Neural cell (in vitro differentiated cells): Measurements from ENCODE around the gene SNAPIN. TPM values are rescaled to one million over a fixed set of nuclear protein-coding genes. Genes with fewer than 3 reads are reported as not detected.
"Not testable (repeated sequence)": the region's sequence is repeated elsewhere in the genome, so short reads cannot be mapped to it uniquely, and the experiment has no call there.

Experiments
- H2AFZ ChIP-seq: fragments of 200-600, 300-800 bp; sonication (generic), shearing (Covaris generic); 2 replicates; pipeline ENCODE4 v1.6.0; 2014; ENCODE audit warnings: low read depth, mild to moderate bottlenecking, antibody characterized with exemption, low read length, moderate library complexity
- H3F3A ChIP-seq: fragments of 200-600 bp; shearing (Covaris generic); 2 replicates; pipeline ENCODE4 v1.6.1; 2016; ENCODE audit warnings: mild to moderate bottlenecking, moderate library complexity, mixed read lengths, antibody characterized with exemption, low read length; ENCODE audit not compliant: insufficient read depth, poor library complexity, severe bottlenecking
- H3K27ac ChIP-seq: fragments of 200-600, 300-800 bp; sonication (generic), shearing (Covaris generic); 2 replicates; pipeline ENCODE4 v1.5.1; 2014; ENCODE audit warnings: mild to moderate bottlenecking, low read length, moderate library complexity
- H3K27me3 ChIP-seq: fragments of 300-800, 200-600 bp; sonication (generic), shearing (Covaris generic); 2 replicates; pipeline ENCODE4 v1.6.0; 2014; ENCODE audit warnings: mild to moderate bottlenecking, low read depth, low read length, moderate library complexity; ENCODE audit not compliant: insufficient read depth
- H3K36me3 ChIP-seq: fragments of 300-800, 200-600 bp; sonication (generic), shearing (Covaris generic); 2 replicates; pipeline ENCODE4 v1.5.1; 2014; ENCODE audit warnings: mild to moderate bottlenecking, antibody characterized with exemption, low read length, moderate library complexity; ENCODE audit not compliant: insufficient read depth
- H3K4me2 ChIP-seq: fragments of 300-800, 200-600 bp; sonication (generic), shearing (Covaris generic); 2 replicates; pipeline ENCODE4 v1.6.0; 2014; ENCODE audit warnings: mild to moderate bottlenecking, low read length
- H3K4me3 ChIP-seq: fragments of 300-800, 200-600 bp; sonication (generic), shearing (Covaris generic); 2 replicates; pipeline ENCODE4 v1.5.1; 2014; ENCODE audit warnings: mild to moderate bottlenecking, low read length, moderate library complexity
- H3K79me2 ChIP-seq: fragments of 200-600 bp; shearing (Covaris generic); replicated peaks from 2 replicates; pipeline ENCODE4 v1.6.0; 2014; ENCODE audit warnings: mild to moderate bottlenecking, low read length, moderate library complexity; ENCODE audit not compliant: insufficient read depth
- H3K9ac ChIP-seq: fragments of 300-800, 200-600 bp; sonication (generic), shearing (Covaris generic); 2 replicates; pipeline ENCODE4 v1.6.1; 2016; ENCODE audit warnings: mild to moderate bottlenecking, low read length, mixed read lengths
- H3K9me2 ChIP-seq: fragments of 200-600 bp; shearing (Covaris generic); 2 replicates; pipeline ENCODE4 v1.6.1; 2016; ENCODE audit warnings: mild to moderate bottlenecking, low read length, mixed read lengths; ENCODE audit not compliant: insufficient read depth
- H3K9me3 ChIP-seq: fragments of 200-600, 300-800 bp; sonication (generic), shearing (Covaris generic); 2 replicates; pipeline ENCODE4 v1.6.1; 2016; ENCODE audit warnings: mild to moderate bottlenecking, mixed run types, low read length, moderate library complexity, mixed read lengths
- H4K20me1 ChIP-seq: fragments of 200-600 bp; shearing (Covaris generic); 2 replicates; pipeline ENCODE4 v1.6.1; 2016; ENCODE audit warnings: mild to moderate bottlenecking, mixed run types; ENCODE audit not compliant: insufficient read depth
- EP300 ChIP-seq: fragments of 450-650 bp; conservative IDR thresholded peaks from 2 replicates; pipeline ENCODE4 v1.6.1; 2014; ENCODE audit warnings: antibody characterized with exemption, mild to moderate bottlenecking, moderate library complexity; ENCODE audit not compliant: poor library complexity, severe bottlenecking
- EZH2 ChIP-seq: fragments of 200-600, 300-800 bp; shearing (Covaris generic), sonication (generic); IDR thresholded peaks from 2 replicates; pipeline ENCODE4 v1.6.1; 2014; ENCODE audit warnings: antibody characterized with exemption, low read length, borderline replicate concordance, mild to moderate bottlenecking; ENCODE audit not compliant: insufficient read depth, poor library complexity, severe bottlenecking
- MXI1 ChIP-seq: fragments of 450-650 bp; conservative IDR thresholded peaks from 2 replicates; pipeline ENCODE4 v1.6.1; 2014; ENCODE audit warnings: antibody characterized with exemption, mild to moderate bottlenecking; ENCODE audit not compliant: poor library complexity, severe bottlenecking
- POLR2AphosphoS5 ChIP-seq: IDR thresholded peaks from 2 replicates; pipeline ENCODE4 v1.6.1; 2012
- RAD21 ChIP-seq: fragments of 450-650 bp; conservative IDR thresholded peaks from 2 replicates; pipeline ENCODE4 v1.6.1; 2014; ENCODE audit warnings: antibody characterized with exemption, mild to moderate bottlenecking, moderate library complexity
- SMC3 ChIP-seq: fragments of 450-650 bp; conservative IDR thresholded peaks from 2 replicates; pipeline ENCODE4 v1.6.1; 2014; ENCODE audit warnings: antibody characterized with exemption, mild to moderate bottlenecking, moderate library complexity; ENCODE audit not compliant: poor library complexity
- TAF1 ChIP-seq: IDR thresholded peaks from 2 replicates; pipeline ENCODE4 v1.6.1; 2012; ENCODE audit warnings: low read depth
- polyA plus RNA-seq: library from polyadenylated mRNA; depleted of rRNA; stranded (reverse); fragments of >200 nt; gene quantifications from 2 replicates; pipeline ENCODE4 v1.2.3, GENCODE V29; 2014
- TF ChIP-seq, protein P1 (sequence below): fragments of 450-650 bp; IDR thresholded peaks from 2 replicates; pipeline ENCODE4 v1.5.1; 2014; ENCODE audit warnings: antibody characterized with exemption, mild to moderate bottlenecking, moderate library complexity; ENCODE audit not compliant: poor library complexity, severe bottlenecking
- TF ChIP-seq, protein P2 (sequence below): IDR thresholded peaks from 2 replicates; pipeline ENCODE4 v1.6.1; 2012; ENCODE audit warnings: borderline replicate concordance

Gene SNAPIN
- polyA plus RNA-seq, 1 donor from 2014 or later = 100.0 TPM

- no peaks in the 10 kb centered on the region for H4K20me1 ChIP-seq
- H3K9me2 ChIP-seq = no peaks in the 10 kb centered on the region
- H3K36me3 ChIP-seq = peaks cover 10% of the 10 kb centered on the region
- no peak overlapping the region for H3K9ac ChIP-seq
- no peak overlapping the region for H3K27ac ChIP-seq
- H3K9me3 ChIP-seq = no peaks in the 10 kb centered on the region
- no peak overlapping the region for H2AFZ ChIP-seq
- H3F3A ChIP-seq = peaks cover 3% of the 10 kb centered on the region
- peaks cover 19% of the 10 kb centered on the region for H3K79me2 ChIP-seq
- no peak overlapping the region for H3K4me2 ChIP-seq
- TF ChIP-seq MXI1 = no peak
- TF ChIP-seq, protein P1, sequence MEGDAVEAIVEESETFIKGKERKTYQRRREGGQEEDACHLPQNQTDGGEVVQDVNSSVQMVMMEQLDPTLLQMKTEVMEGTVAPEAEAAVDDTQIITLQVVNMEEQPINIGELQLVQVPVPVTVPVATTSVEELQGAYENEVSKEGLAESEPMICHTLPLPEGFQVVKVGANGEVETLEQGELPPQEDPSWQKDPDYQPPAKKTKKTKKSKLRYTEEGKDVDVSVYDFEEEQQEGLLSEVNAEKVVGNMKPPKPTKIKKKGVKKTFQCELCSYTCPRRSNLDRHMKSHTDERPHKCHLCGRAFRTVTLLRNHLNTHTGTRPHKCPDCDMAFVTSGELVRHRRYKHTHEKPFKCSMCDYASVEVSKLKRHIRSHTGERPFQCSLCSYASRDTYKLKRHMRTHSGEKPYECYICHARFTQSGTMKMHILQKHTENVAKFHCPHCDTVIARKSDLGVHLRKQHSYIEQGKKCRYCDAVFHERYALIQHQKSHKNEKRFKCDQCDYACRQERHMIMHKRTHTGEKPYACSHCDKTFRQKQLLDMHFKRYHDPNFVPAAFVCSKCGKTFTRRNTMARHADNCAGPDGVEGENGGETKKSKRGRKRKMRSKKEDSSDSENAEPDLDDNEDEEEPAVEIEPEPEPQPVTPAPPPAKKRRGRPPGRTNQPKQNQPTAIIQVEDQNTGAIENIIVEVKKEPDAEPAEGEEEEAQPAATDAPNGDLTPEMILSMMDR = no peak
- no peak for TF ChIP-seq POLR2AphosphoS5
- TF ChIP-seq SMC3 = no peak
- no peak for TF ChIP-seq TAF1
- no peak for TF ChIP-seq RAD21
- H3K27me3 ChIP-seq = no peaks in the 10 kb centered on the region
- H3K4me3 ChIP-seq = no peak overlapping the region
Observed at GRCh38 chr1:153663211-153663610, 4.7 kb downstream of the SNAPIN start.

DNA sequence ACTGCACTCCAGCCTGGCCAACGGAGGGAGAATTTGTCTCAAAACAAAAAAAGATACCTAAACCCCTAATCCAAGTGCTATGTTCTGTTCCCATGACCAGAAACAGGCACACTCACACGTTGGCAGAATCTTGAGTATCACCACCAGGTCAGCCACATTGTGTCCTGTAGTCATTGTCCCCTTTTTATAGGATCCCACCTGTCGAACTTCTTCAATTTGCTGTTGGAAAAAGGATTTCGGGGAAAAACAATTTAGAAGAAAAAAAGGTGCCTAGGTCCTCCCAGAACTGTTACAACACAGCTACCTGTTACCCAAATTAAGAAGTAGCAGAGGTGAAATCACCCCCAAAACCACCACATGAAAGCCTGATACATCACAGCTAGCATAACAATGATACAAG lies 8.9 kb downstream of the SNAPIN start:
- no peaks in the 10 kb centered on the region for H4K20me1 ChIP-seq
- H3K27me3 ChIP-seq = no peaks in the 10 kb centered on the region

GRCh38 chr1:153668672-153669071 lies 10.2 kb downstream of the SNAPIN start:
- H2AFZ ChIP-seq, H3K9ac ChIP-seq, H3K9me3 ChIP-seq, H3K4me2 ChIP-seq, H3F3A ChIP-seq, H3K9me2 ChIP-seq, H3K27ac ChIP-seq, H3K27me3 ChIP-seq, H4K20me1 ChIP-seq: not testable (repeated sequence)
- Histone ChIP-seq H3K36me3 (peaks cover 20% of the 10 kb centered on the region), H3K4me3 (peak overlapping the region; percentile 85), H3K79me2 (peaks cover 30% of the 10 kb centered on the region)

More for the DNA sequence above, 8.9 kb downstream of the SNAPIN start:
- H3F3A ChIP-seq = peaks cover 3% of the 10 kb centered on the region
- no peak overlapping the region for H3K27ac ChIP-seq
- no peak overlapping the region for H3K4me3 ChIP-seq
- TF ChIP-seq SMC3 (no peak), EP300 (no peak), MXI1 (no peak), POLR2AphosphoS5 (no peak), TAF1 (no peak), EZH2 (no peak), RAD21 (no peak)
- TF ChIP-seq, protein P2, sequence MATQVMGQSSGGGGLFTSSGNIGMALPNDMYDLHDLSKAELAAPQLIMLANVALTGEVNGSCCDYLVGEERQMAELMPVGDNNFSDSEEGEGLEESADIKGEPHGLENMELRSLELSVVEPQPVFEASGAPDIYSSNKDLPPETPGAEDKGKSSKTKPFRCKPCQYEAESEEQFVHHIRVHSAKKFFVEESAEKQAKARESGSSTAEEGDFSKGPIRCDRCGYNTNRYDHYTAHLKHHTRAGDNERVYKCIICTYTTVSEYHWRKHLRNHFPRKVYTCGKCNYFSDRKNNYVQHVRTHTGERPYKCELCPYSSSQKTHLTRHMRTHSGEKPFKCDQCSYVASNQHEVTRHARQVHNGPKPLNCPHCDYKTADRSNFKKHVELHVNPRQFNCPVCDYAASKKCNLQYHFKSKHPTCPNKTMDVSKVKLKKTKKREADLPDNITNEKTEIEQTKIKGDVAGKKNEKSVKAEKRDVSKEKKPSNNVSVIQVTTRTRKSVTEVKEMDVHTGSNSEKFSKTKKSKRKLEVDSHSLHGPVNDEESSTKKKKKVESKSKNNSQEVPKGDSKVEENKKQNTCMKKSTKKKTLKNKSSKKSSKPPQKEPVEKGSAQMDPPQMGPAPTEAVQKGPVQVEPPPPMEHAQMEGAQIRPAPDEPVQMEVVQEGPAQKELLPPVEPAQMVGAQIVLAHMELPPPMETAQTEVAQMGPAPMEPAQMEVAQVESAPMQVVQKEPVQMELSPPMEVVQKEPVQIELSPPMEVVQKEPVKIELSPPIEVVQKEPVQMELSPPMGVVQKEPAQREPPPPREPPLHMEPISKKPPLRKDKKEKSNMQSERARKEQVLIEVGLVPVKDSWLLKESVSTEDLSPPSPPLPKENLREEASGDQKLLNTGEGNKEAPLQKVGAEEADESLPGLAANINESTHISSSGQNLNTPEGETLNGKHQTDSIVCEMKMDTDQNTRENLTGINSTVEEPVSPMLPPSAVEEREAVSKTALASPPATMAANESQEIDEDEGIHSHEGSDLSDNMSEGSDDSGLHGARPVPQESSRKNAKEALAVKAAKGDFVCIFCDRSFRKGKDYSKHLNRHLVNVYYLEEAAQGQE = no peak
- TF ChIP-seq, protein P1 = no peak
- no peak overlapping the region for H3K4me2 ChIP-seq
- peaks cover 30% of the 10 kb centered on the region for H3K79me2 ChIP-seq
- no peak overlapping the region for H2AFZ ChIP-seq
- no peaks in the 10 kb centered on the region for H3K9me2 ChIP-seq
- H3K9ac ChIP-seq = no peak overlapping the region
- no peaks in the 10 kb centered on the region for H3K9me3 ChIP-seq
- H3K36me3 ChIP-seq = peaks cover 20% of the 10 kb centered on the region
